T-helper 2 cell treated with Interferon-gamma antibody and Interleukin-4, amounts not matched to agents 5 μg/mL and 100 μg/mL, for 36 hours (primary cell): Measurements from ENCODE around the gene KDM2A.

Source experiments
- DNase-seq: peaks from one replicate; pipeline ENCODE4 v3.0.0; 2021; ENCODE audit warnings: low spot score
- H3K27ac Mint-ChIP-seq: one replicate; pipeline ENCODE4 v1.8.0; 2021; ENCODE audit warnings: mild to moderate bottlenecking, mixed read lengths
- H3K27me3 Mint-ChIP-seq: one replicate; pipeline ENCODE4 v1.8.0; 2021; ENCODE audit warnings: low read depth, mixed read lengths
- H3K36me3 Mint-ChIP-seq: one replicate; pipeline ENCODE4 v1.8.0; 2021; ENCODE audit warnings: low read depth, mixed read lengths
- H3K4me1 Mint-ChIP-seq: one replicate; pipeline ENCODE4 v1.8.0; 2021; ENCODE audit warnings: low read depth, mixed read lengths
- H3K4me3 Mint-ChIP-seq: one replicate; pipeline ENCODE4 v1.8.0; 2022; ENCODE audit warnings: mild to moderate bottlenecking, moderate library complexity, mixed read lengths
- H3K9me3 Mint-ChIP-seq: one replicate; pipeline ENCODE4 v1.8.0; 2021; ENCODE audit warnings: mixed read lengths

The KDM2A gene

DNA sequence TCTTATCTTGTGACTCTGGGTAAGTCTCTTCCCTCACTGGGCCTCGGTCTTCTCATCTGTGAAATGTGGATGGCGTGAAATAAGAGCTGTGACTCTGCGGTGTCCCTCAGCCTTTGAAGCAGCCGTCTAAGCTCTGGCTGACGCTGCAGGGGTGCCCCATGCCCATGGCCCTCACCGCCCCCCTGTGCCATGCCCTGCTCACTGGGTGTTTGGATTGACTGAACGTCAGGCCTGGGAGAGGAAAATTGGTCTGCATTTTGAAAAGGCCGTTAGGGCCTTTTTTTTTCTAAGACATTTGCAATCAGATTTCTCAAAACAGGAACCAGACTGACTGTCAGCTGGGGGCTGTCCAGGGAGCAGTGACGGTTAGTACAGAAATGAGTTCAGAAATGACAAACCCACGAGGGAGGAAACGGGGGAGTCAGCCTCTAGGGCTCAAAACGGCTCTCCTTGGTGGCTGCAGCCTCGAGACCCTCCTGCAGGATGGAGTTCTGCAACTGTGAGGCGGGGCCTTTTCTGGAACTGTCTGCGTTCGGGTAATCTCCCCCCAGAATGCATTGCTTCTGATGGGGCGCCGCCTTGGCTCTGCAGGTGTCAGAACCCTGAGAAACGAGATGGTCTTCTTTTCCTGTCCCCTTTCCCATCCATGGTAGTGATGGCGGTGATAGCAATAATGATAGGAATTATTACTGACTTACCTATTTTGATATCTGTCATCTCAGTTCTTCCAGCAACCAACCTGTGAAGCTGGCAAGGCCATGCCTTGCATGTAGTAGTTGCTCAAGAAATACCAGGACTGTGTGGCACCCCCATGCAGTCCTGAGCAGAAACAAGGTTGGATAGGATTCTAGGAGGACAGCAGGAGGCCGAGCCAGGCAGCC, 149.3 kb downstream of the KDM2A start:
- Mint-ChIP-seq H3K27me3 (no peaks in the 10 kb centered on the region), H3K36me3 (peaks cover 64% of the 10 kb centered on the region), H3K4me1 (peaks cover 52% of the 10 kb centered on the region), H3K4me3 (peak overlapping the region; percentile 98), H3K27ac (peak overlapping the region; percentile 95), H3K9me3 (no peaks in the 10 kb centered on the region)
- peak; percentile 83 for DNase-seq

DNA sequence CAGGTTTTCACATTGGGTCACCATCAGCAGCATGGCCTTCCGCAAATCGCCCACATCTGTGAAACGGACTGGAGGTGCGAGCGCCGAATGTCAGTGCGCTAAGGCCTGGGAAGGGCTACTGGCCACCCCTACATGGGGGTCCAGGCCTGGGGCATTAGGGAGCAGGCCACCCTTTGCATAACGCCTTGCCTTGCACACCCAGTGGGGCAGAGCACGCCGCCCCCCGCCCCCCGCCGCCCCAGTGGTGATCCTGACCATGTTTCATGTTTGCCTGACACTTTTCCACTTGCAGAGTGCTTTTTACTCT, 149.9 kb downstream of the KDM2A start:
- peak overlapping the region; percentile 95 for H3K27ac Mint-ChIP-seq
- H3K36me3 Mint-ChIP-seq = peaks cover 64% of the 10 kb centered on the region
- H3K27me3 Mint-ChIP-seq = no peaks in the 10 kb centered on the region

DNA sequence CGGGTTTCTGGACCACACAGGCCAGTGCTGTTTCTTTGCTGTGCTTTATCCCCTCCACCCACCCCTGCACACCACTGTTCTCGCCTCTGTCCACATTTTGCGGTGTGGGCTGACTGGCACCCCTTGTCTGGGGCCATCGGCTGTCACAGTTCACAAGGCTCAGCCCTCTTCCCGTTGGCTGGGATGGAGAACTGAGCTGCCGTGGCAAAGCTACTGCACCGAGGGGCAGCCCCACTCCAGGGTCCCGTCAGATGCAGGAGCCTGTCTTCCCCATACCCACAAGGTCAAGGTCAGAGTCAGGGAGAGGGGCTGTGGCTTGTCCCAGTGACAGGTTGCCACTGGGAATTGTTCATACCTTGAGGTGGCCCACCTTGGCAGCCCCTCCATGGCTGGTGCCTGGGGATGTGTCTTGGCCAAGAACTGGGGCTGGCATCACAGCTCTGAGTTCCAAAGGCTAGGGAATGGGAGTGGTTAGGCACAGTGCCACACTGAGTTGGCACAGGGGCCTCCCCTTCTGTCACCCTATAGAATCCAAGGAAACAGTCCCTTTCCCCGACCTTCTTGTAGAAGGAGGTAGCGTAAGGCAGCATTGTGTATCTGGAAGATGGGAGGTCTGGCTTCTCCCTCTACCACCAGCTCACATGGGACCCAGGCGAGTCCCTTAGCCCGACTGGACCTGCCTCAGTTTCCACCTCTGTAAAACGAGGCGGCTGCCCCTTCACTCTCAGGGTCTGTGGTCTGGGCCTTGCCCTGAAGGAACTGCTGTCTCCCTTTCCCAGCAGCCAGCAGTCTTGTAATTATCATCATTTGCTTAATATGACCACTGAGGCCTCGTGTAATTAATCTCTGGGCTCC, 150.6 kb downstream of the KDM2A start:
- Mint-ChIP-seq H3K36me3 (peaks cover 66% of the 10 kb centered on the region), H3K4me3 (peak overlapping the region; percentile 98), H3K27me3 (no peaks in the 10 kb centered on the region), H3K9me3 (no peaks in the 10 kb centered on the region), H3K27ac (peak overlapping the region; percentile 95), H3K4me1 (peaks cover 45% of the 10 kb centered on the region)
- no peak for DNase-seq

More for the DNA sequence above, 149.9 kb downstream of the KDM2A start:
- DNase-seq = no peak
- Mint-ChIP-seq H3K4me1 (peaks cover 50% of the 10 kb centered on the region), H3K9me3 (no peaks in the 10 kb centered on the region), H3K4me3 (peak overlapping the region; percentile 98)

DNA sequence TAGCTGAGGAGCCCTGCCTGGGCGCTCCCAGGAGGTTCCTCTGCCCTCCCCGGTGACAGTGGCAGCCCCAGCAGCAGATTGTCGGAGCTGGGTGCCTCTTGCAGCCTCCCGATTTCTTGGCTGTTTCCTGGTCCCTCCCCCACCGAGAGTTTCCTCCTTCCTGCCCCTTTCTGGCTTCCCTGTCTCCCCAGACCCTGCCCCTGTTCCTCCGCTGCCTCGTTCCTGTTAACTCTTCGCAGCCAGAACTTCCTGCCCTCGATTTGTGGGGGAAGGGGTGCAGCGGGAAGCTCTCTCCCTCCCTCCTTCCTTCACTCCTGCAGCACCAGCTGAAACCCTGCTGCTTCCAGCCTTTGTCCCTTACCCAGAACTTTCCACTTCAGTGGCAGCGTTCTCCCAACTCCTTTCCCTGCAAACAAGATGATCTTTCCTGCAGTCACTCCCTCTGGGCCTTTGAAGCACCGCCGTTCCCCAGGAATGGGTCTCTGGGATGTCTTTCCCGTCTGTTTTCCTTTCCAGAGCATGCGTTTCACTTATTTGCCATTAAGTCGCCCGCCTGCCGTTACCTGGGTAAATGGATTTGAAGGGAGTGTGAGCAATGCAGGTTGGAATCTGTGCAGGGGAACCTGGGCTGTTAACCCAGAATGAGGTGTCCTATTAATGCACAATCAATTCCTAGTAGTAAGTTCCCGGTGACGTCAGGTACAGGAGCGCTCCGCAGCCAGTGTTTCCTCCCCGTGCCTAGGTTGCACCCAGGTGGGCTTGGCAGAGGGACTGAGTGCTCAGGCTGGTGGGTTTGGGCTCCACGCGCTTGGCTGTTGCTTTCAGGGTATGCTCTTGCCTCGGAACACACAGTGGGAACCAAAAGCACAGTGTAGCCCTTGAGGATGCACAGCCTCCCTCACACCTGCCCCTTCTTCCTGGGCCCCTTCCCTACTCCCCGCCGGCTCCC, 151.5 kb downstream of the KDM2A start:
- H3K4me3 Mint-ChIP-seq = peak overlapping the region; percentile 98
- peaks cover 68% of the 10 kb centered on the region for H3K36me3 Mint-ChIP-seq
- peaks cover 44% of the 10 kb centered on the region for H3K4me1 Mint-ChIP-seq
- no peaks in the 10 kb centered on the region for H3K27me3 Mint-ChIP-seq
- H3K27ac Mint-ChIP-seq = peak overlapping the region; percentile 95
- no peaks in the 10 kb centered on the region for H3K9me3 Mint-ChIP-seq
- DNase-seq = no peak

DNA sequence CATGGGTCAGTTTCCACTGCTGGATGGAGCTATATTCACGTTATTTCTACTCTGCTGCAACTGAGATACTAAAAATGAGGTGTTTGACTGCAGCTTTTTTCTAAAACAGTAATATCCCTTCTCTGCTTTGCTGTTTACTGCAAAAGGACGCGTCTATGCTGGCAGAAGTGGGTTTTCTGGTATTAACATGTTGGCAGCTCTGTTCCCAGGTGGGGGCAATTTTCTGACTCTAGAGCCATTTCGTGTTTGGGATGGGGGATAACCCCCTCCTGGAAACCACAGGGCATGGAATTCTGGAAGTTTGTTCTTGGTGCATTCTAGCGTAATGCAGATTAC, 152.1 kb downstream of the KDM2A start:
- H3K9me3 Mint-ChIP-seq = no peaks in the 10 kb centered on the region
- H3K4me3 Mint-ChIP-seq = peak overlapping the region; percentile 98
- H3K4me1 Mint-ChIP-seq = peaks cover 44% of the 10 kb centered on the region
- peak overlapping the region; percentile 95 for H3K27ac Mint-ChIP-seq
- no peaks in the 10 kb centered on the region for H3K27me3 Mint-ChIP-seq
- DNase-seq = no peak
- H3K36me3 Mint-ChIP-seq = peaks cover 71% of the 10 kb centered on the region

DNA sequence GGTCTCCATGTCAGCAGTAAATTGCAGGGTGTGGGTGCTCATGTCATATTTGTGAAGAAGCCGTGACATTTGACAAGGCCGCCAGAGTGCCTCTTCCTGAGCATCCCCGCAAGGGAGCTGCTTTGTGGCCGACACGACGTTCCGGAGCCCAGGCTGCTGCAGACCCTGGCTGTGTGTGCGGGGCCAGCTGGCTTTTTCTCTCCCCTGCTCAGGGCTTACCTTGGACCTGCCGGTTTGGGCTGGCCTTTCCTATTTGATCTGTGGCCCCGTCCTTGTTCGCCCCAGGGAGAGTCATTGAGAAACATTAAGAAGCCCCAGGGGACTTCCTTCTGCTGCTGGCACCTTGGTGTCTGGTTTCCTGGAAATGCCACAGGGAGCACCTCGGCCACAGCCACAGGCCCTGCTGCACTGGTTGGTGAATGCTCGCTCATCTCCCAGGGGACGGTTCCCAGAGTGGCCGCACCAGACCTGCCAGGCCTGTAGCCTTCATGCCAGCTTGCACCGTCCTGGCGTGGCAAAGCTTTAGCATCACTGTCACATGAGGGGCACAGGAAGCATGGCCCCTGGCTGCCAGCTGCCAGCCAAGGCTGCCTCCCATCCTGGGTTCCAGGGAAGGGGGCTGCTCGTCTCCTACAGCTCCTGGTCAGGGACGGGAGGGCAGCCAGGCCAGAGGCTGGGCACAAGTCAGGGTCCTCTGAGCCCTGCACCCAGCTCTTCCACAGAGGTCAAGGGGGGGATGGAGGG, 152.7 kb downstream of the KDM2A start:
- Mint-ChIP-seq H3K9me3 (no peaks in the 10 kb centered on the region), H3K27me3 (no peaks in the 10 kb centered on the region), H3K27ac (peak overlapping the region; percentile 95), H3K4me3 (peak overlapping the region; percentile 98), H3K36me3 (peaks cover 74% of the 10 kb centered on the region), H3K4me1 (peaks cover 49% of the 10 kb centered on the region)
- DNase-seq = peak; percentile 78

DNA sequence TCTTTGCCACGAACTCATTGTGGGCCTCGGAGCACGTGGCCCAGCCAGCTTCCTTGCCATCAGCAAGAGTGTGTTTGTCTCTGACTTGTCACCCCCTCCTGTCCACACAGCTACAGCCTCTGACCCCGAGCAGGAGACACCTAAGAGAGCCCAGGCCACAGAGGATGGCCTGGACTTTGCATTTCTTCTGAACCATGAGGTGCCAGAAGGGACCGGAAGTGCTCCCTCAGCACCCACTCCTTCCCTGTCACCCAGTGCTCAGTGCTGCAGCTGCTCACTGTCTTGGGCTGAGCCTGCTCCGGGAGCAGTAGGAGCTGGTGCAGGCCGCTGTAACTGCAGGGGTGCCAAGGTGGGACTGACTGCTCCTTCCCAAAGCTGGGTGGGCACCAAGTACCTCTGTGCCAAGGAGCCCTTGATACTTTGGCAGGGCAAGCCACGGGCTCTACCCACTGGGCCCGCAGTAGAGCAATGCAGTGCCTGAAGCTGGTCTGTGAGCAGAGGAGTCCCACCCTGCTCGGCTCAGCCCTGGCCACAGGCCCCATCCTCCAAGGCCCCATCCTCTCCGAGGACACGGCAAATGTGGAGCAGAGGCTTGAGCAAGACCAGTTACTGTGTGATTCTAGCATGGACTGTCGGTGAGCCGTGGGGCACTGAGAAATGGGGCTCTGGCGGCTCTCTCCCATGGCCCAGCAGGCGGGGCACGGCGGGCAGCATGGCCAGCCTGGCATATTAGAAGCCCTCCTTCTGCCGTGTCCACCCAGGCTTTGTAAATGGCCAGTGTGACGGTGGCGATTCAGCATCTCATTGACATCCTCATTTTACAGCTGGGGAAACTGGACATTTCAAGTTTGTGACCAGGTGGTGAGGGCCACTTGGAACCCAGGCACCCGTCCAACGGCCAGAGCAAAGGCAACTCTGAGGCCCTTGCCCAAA, 153.5 kb downstream of the KDM2A start:
- DNase-seq = no peak
- peaks cover 54% of the 10 kb centered on the region for H3K4me1 Mint-ChIP-seq
- H3K4me3 Mint-ChIP-seq = peak overlapping the region; percentile 98

DNA sequence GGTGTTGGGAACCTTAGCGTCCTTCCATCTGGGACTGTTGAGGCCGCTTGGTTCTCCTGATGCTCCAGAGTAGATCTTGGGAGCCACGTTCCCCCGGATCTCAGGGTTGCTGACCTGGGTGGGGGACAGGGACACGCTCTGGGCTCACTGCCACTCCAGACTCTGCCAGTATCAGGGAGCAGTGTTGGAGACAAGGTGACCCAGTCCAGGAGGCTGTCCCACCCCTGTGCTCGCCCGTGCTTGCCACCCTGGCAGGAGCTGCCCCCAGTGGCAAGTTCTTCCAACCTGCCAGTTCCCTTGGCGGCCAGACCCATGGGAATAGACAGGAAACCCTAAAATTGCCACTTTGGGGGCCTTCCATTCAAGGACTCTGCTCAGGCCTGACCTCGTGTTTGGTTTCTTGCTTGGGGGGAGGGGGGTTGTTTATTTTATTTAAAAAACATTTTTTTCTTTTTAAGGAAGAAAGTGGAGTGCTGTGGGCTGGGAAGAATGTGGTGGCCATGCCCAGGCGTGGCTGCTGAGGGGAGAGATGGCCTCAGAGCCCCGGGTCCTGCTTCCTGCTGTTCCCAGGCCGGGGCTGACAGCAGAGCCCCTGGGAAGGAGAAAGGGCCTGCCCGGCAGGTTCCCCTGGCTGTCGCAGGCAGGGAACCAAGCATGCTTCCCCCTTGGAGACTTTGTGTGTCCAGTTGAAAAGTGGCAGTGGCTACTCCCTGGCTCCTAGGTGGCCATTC, 154.4 kb downstream of the KDM2A start:
- Mint-ChIP-seq H3K27me3 (no peaks in the 10 kb centered on the region), H3K4me3 (peak overlapping the region; percentile 98), H3K36me3 (peaks cover 68% of the 10 kb centered on the region), H3K9me3 (no peaks in the 10 kb centered on the region), H3K27ac (peak overlapping the region; percentile 60), H3K4me1 (peaks cover 59% of the 10 kb centered on the region)
- DNase-seq = no peak

More for the DNA sequence above, 153.5 kb downstream of the KDM2A start:
- peak overlapping the region; percentile 95 for H3K27ac Mint-ChIP-seq
- H3K9me3 Mint-ChIP-seq = no peaks in the 10 kb centered on the region
- H3K27me3 Mint-ChIP-seq = no peaks in the 10 kb centered on the region
- H3K36me3 Mint-ChIP-seq = peaks cover 72% of the 10 kb centered on the region

DNA sequence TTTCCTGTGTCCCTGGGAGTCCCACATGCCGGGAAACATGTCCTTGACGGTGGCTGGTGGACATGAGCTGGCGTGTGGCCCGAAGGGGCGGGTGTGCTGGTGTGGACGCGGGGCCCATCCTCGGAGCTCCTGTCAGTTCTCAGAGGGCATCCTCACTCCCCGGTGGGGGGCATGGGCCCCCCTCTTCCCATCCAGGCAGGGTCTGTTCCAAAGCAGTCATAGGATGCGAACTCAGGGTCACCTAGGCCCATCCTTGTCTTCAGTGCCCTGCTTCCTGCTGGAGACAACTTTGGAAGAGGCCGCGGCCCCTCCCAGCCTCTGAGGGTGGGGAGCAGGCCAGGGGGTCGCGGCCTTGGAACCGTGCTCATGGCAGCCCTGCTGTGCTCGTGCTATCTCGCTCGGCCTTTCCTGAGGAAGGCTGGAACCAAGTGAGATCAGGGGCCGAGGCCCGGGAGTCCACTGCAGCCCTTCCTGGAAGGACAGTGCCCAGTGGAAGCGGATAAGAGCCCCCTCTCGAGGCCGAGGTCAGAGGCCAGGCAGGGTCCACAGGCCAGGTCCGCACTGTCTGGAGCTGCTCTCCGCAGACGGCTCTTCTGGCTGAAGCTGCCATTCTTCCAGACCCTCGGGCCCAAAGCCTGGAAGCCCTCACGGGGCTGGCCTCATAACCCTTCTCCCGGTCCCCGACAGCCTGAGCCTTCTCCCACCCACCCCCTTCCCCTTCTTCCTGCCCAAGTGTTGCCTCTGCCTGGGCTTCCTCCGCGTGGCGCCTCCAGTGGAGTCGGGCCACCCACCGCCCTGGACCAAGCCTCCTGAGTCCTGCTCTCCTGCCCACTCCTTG, 155.9 kb downstream of the KDM2A start:
- H3K27ac Mint-ChIP-seq = peak overlapping the region; percentile 89
- peaks cover 67% of the 10 kb centered on the region for H3K36me3 Mint-ChIP-seq
- H3K9me3 Mint-ChIP-seq = no peaks in the 10 kb centered on the region
- H3K4me3 Mint-ChIP-seq = peak overlapping the region; percentile 98
- DNase-seq = no peak
- H3K4me1 Mint-ChIP-seq = peaks cover 64% of the 10 kb centered on the region
- H3K27me3 Mint-ChIP-seq = no peaks in the 10 kb centered on the region

DNA sequence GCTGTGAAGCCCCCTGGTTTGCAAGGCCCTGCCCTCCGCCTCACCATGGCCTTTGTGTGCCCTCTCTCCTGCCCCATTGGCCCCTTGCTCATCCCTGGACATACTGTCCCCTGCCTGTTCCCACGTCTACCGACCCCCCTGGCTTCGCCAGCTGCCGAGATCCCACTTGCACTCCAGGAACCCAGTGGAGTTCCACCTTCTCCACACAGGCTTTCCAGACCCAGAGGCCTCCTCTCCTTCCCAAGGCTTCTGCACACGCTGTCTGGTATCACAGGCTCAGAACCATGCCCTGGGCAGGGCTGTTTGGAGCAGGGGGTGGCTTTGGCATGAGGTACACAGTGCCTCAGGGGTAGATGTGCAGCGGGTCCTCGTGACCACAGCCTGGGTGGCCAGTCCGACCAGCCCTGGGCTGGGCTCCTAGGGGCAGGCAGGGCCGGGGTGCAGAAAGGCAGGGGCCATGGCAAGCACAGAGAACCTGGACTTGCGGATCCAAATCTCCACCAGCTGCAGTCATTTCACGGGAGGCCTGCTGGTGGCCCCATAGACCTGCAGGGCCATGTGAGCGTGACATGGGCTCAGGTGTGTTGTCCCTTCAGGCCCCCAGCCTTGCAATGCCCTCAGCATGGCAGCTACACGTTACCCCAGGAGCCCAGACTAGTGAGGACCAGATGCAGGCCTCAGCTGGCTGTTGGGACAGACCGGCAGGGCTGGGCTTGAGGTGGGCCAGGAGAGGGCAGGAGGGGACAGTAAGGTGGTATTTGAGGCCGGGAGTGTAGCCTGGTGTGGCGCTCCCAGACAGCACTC, 156.7 kb downstream of the KDM2A start:
- H3K4me1 Mint-ChIP-seq = peaks cover 58% of the 10 kb centered on the region
- H3K4me3 Mint-ChIP-seq = peak overlapping the region; percentile 81
- no peaks in the 10 kb centered on the region for H3K9me3 Mint-ChIP-seq
- peaks cover 67% of the 10 kb centered on the region for H3K36me3 Mint-ChIP-seq
- DNase-seq = no peak
- peak overlapping the region; percentile 89 for H3K27ac Mint-ChIP-seq
- no peaks in the 10 kb centered on the region for H3K27me3 Mint-ChIP-seq
